Brain microvascular endothelial cell (primary cell): ENCODE results near the gene PRR30.
"Not testable (repeated sequence)": the region's sequence is repeated elsewhere in the genome, so short reads cannot be mapped to it uniquely, and the experiment has no call there.

ENCODE experiments used
- DNase-seq: peaks from one replicate; pipeline ENCODE4 v3.0.0-alpha.2; 2020
- H3K27ac ChIP-seq: fragments of 250-450 bp; sonication (Bioruptor Pico); 2 replicates; pipeline ENCODE4 v1.5.1; 2020; ENCODE audit warnings: mild to moderate bottlenecking, moderate library complexity
- H3K27me3 ChIP-seq: fragments of 250-450 bp; sonication (Bioruptor Pico); replicated peaks from 2 replicates; pipeline ENCODE4 v1.5.1; 2020; ENCODE audit warnings: mild to moderate bottlenecking
- H3K36me3 ChIP-seq: fragments of 250-450 bp; sonication (Bioruptor Pico); replicated peaks from 2 replicates; pipeline ENCODE4 v1.5.1; 2020; ENCODE audit warnings: mild to moderate bottlenecking
- H3K4me3 ChIP-seq: 2 replicates; pipeline ENCODE4 v1.5.1; 2011; ENCODE audit warnings: low read depth, mild to moderate bottlenecking, control low read depth, low read length, moderate library complexity
- CTCF ChIP-seq: IDR thresholded peaks from 2 replicates; pipeline ENCODE4 v1.5.1; 2011; ENCODE audit warnings: low read depth, mild to moderate bottlenecking, moderate library complexity, low read length, control low read depth, inconsistent platforms; ENCODE audit errors: missing control alignments
- in situ Hi-C: cut with HindIII; loops from 2 replicates; pipeline ENCODE4 v1.10.0; 2017; ENCODE audit warnings: low sequenced_read_pairs, low pct_ligation_motif_present

Gene PRR30

GRCh38 chr2:27122791-27123190 is 16.4 kb downstream of the PRR30 start:
- TF ChIP-seq CTCF, result no peak
- Histone ChIP-seq H3K27me3 (peaks cover 15% of the 10 kb centered on the region), H3K4me3 (no peak overlapping the region), H3K36me3 (no peaks in the 10 kb centered on the region), H3K27ac (no peak overlapping the region)
- in situ Hi-C loops, result loop anchor here (25.0 kb wide), 1 partner anchor 165 kb away; the partner anchor contains the start of genes DNAJC5G and TRIM54
- DNase-seq, result no peak

DNA sequence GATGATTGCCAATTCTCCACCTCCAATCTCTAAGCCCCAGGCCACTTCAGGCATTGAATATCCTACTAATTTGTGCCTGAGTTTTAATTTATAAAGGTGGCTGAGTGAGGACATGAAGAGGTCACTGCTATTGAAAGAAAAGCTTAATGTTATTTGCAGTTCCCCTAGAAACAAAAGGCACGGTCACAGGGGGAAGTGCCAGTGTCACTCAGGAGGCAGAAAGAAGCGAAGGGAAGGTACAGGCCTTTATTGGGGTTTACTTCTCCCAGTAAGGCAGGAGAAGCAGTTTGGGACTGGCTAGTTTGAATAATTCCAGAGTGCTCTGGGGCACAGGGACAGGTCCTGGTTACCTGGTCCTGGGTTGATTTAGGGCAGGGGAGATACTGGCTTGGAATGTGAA is 17.3 kb downstream of the PRR30 start:
- no peaks in the 10 kb centered on the region for H3K36me3 ChIP-seq
- H3K27me3 ChIP-seq, result peaks cover 15% of the 10 kb centered on the region
- DNase-seq, result no peak
- in situ Hi-C loops, result loop anchor here (25.0 kb wide), 1 partner anchor 165 kb away; the partner anchor contains the start of genes DNAJC5G and TRIM54
- TF ChIP-seq CTCF, result no peak
- H3K4me3 ChIP-seq, result no peak overlapping the region
- H3K27ac ChIP-seq, result no peak overlapping the region

DNA sequence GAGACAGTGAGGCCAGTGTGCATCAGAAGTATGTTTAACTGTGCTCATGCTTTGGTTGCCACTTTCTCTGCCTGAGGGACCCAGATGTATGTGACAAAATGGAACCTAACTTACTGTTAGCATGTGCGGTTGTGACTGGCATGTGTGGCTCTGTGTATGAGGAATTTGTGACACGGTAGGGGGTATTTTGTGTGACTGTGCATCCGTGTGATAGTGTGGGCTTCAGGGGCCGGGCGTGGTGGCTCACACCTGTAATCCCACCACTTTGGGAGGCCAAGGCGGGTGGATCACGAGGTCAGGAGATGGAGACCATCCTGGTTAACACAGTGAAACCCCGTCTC is 19.9 kb downstream of the PRR30 start:
- peak overlapping the region; percentile 46 for H3K4me3 ChIP-seq
- in situ Hi-C loops, result loop anchor here (25.0 kb wide), 1 partner anchor 168 kb away; the partner anchor contains the start of genes DNAJC5G and TRIM54
- not testable (repeated sequence) for H3K27ac ChIP-seq, H3K36me3 ChIP-seq, DNase-seq
- peaks cover 15% of the 10 kb centered on the region for H3K27me3 ChIP-seq

DNA sequence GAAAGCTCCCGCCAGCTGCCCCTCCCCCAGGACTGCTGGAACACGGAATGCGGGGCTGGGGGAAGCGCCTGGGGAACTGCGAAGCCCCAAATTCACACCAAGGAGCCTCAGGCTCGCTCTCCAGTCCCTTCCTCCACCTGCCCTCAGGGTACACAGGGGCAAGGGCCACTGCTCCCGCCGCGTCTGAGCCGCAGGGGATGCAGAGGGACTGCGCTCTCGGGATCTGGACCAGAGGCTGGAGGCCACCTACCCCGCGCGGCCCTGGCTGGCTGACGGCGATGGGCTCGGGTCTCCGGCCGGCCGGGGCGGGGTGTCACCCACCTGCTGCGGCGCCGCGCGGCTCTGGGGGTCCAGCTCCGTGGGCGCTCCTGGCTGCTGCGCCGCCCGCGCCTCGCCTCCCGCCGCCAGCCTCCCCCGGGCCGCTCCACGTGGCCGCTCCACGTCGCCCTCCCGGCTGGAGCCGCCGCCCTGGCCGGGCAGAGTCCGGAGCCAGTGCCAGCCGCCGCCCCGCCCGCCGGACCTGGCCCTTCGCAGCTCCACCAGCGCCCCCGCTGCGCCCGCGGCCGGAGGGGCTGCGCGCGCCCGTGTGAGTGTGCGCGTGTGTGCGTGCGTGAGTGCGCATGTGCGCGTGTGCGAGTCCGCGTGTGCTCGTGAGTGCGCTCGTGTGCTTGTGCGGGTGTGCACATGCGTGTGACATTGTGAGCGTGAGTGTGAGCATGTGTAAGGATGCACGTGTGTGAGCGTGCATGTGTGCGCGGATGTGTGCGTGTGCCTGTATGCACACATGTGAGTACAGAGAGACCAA is 20.5 kb downstream of the PRR30 start, which contains the start of gene CGREF1:
TSS of gene CGREF1 (minus strand) at position 604 of the 805 bp plus-strand sequence. CDS start 14,762 bp downstream, outside the sequence.
- peak within 1 kb of the TSS; percentile 48 for H3K4me3 ChIP-seq
- H3K27me3 ChIP-seq, result peaks cover 15% of the 10 kb centered on the region
- no peak for TF ChIP-seq CTCF
- in situ Hi-C loops, result loop anchor here (25.0 kb wide), 1 partner anchor 169 kb away; the partner anchor contains the start of genes DNAJC5G and TRIM54
- H3K27ac ChIP-seq, result no peak within 1 kb of the TSS
- H3K36me3 ChIP-seq, result no peaks in the 10 kb centered on the region
- DNase-seq, result no peak

DNA sequence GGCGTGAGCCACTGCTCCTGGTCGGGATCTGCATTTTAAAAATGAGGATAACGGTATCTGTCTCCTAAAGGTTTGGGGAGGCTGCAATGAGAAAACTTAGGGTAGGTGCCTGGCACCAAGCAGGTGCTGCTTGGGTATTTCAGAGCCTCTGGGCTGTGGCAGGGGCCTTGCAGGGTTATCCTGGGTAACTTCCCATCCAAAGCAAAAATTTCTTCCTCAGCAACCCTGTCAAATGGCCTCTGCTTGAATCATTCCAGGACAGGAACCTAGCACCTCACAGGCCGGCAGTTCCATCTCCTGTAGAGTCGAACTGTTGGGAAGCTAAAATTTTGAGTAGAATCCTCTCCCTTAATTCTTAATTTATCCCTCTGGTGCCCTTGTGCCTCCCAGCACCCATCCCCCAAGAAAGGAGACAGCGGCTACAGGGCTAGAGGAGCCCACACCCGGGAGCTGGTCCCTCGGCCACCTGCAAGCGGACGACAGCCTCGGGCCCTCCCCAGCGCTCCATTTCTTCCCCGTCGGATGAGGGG is 21.1 kb downstream of the PRR30 start:
- Histone ChIP-seq H3K4me3 (peak overlapping the region; percentile 48), H3K27me3 (peaks cover 15% of the 10 kb centered on the region), H3K36me3 (no peaks in the 10 kb centered on the region), H3K27ac (no peak overlapping the region)
- in situ Hi-C loops, result loop anchor here (25.0 kb wide), 1 partner anchor 169 kb away; the partner anchor contains the start of genes DNAJC5G and TRIM54
- no peak for DNase-seq
- TF ChIP-seq CTCF, result no peak

GRCh38 chr2:27115519-27115918 is 23.7 kb downstream of the PRR30 start:
- TF ChIP-seq CTCF, result no peak
- in situ Hi-C loops, result loop anchor here (25.0 kb wide), 1 partner anchor 172 kb away; the partner anchor contains the start of genes DNAJC5G and TRIM54
- H3K36me3 ChIP-seq, result no peaks in the 10 kb centered on the region
- no peak overlapping the region for H3K27ac ChIP-seq
- H3K4me3 ChIP-seq, result no peak overlapping the region
- no peak for DNase-seq
- H3K27me3 ChIP-seq, result peaks cover 13% of the 10 kb centered on the region

DNA sequence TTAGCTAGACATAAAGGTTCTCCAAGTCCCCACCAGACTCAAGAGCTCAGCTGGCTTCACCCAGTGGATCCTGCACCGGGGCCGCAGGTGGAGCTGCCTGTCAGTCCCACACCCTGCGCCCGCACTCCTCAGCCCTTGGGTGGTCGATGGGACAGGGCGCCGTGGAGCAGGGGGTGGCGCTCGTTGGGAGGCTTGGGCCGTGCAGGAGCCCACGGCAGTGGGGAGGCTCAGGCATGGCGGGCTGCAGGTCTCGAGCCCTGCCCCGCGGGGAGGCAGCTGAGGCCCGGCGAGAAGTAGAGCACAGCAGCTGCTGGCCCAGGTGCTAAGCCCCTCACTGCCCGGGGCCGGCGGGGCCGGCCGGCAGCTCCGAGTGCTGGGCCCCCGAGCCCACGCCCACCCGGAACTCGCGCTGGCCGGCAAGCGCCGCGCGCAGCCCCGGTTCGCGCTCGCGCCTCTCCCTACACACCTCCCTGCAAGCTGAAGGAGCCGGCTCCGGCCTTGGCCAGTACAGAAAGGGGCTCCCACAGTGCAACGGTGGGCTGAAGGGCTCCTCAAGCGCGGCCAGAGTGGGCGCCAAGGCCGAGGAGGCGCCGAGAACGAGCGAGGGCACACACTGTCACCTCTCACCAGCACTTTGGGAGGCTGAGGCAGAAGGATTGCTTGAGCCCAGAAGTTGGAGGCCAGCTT is 27.7 kb downstream of the PRR30 start:
- not testable (repeated sequence) for H3K27me3 ChIP-seq, H3K36me3 ChIP-seq, H3K27ac ChIP-seq, DNase-seq, H3K4me3 ChIP-seq
- in situ Hi-C loops, result loop anchor here (25.0 kb wide), 1 partner anchor 176 kb away; the partner anchor contains the start of genes DNAJC5G and TRIM54

- not testable (repeated sequence) for H3K27ac ChIP-seq, H3K27me3 ChIP-seq, H3K4me3 ChIP-seq, H3K36me3 ChIP-seq, DNase-seq
- in situ Hi-C loops, result loop anchor here (25.0 kb wide), 1 partner anchor 177 kb away; the partner anchor contains the start of genes DNAJC5G and TRIM54
Measured at GRCh38 chr2:27110603-27111352, 28.4 kb downstream of the PRR30 start.
